ENCODE results near the gene LYZL1. TPM values are rescaled to one million over a fixed set of nuclear protein-coding genes. Genes with fewer than 3 reads are reported as not detected.

The LYZL1 gene
- total RNA-seq, 2 experiments from 2014 or later: not detected

DNA sequence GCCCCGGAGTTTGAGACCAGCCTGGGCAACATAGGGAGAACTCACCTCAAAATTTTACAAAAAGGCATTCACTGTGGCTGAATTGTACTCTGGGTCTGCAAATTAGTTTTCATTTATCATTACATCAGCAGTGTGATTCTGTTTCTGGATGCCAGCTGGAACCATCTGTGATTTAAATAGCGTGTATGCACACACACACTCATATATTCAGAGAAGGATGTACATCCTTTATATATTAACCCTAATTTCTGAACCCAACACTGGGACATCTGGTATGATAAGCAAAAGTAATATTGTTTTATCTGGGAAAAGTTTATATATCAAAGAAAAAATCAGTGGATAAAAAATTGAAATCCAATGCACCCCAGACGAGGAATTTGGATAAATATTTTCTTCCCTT is 33.8 kb upstream of the LYZL1 start:
- Histone ChIP-seq H3K27me3 (ENCODE audit: control insufficient read depth in 1 of 2, insufficient read depth in 2 of 2, low read length in 2 of 2) (peaks cover 3% of the 10 kb centered on the region in 2 experiments), H3K9me3 (ENCODE audit: control insufficient read depth in 1 of 2, insufficient read depth in 1 of 2, low read length in 2 of 2) (no peaks in the 10 kb centered on the region), H3K4me1 (ENCODE audit: insufficient read depth, low read length) (no peaks in the 10 kb centered on the region), H3K27ac (ENCODE audit: low read depth in 1 of 2, low read length in 2 of 2) (no peak overlapping the region), H3K4me3 (ENCODE audit: low read length) (no peak overlapping the region), H3K36me3 (ENCODE audit: insufficient read depth, low read length) (no peaks in the 10 kb centered on the region)
- ATAC-seq (ENCODE audit: poor library complexity): no peak
- TF ChIP-seq, protein P1, sequence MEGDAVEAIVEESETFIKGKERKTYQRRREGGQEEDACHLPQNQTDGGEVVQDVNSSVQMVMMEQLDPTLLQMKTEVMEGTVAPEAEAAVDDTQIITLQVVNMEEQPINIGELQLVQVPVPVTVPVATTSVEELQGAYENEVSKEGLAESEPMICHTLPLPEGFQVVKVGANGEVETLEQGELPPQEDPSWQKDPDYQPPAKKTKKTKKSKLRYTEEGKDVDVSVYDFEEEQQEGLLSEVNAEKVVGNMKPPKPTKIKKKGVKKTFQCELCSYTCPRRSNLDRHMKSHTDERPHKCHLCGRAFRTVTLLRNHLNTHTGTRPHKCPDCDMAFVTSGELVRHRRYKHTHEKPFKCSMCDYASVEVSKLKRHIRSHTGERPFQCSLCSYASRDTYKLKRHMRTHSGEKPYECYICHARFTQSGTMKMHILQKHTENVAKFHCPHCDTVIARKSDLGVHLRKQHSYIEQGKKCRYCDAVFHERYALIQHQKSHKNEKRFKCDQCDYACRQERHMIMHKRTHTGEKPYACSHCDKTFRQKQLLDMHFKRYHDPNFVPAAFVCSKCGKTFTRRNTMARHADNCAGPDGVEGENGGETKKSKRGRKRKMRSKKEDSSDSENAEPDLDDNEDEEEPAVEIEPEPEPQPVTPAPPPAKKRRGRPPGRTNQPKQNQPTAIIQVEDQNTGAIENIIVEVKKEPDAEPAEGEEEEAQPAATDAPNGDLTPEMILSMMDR (IDR thresholded peaks at IDR 0.05): no peak
- ChIA-PET POLR2A (no interaction called here), CTCF (no interaction called here)
- Mint-ChIP-seq H3K4me3 (no peak overlapping the region), H3K27ac (no peak overlapping the region), H3K27me3 (peaks cover 34% of the 10 kb centered on the region), H3K36me3 (ENCODE audit: low read depth) (no peaks in the 10 kb centered on the region), H3K4me1 (ENCODE audit: low read depth) (no peaks in the 10 kb centered on the region), H3K9me3 (no peaks in the 10 kb centered on the region)
- intact Hi-C loops (cut with DNase I, micrococcal nuclease): no loop called here
- DNase-seq: no peak

DNA sequence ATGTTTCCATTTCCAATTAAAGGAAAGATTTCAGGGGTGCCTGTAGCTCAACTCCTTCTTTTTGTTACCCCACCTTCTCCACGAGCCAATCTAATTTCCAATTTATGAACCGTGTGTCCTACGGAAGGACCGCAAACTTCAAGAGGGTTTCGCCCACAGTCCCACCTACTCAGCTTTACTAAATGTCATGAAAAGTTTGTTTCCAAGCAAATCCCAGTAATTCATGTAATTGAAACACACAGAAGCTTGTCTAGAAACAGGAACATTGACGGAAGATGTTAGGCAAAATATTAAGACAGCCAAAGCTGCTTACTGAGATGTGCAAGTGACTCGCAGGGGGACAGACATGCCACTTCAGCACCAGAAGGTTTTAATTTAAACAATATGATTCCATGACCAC is 32.9 kb upstream of the LYZL1 start:
- peaks cover 0 to 3% of the 10 kb centered on the region in 2 experiments for H3K27me3 ChIP-seq (ENCODE audit: control insufficient read depth in 1 of 2, insufficient read depth in 2 of 2, low read length in 2 of 2)
- Mint-ChIP-seq H3K36me3 (ENCODE audit: low read depth) (no peaks in the 10 kb centered on the region), H3K27me3 (peaks cover 28% of the 10 kb centered on the region), H3K9me3 (no peaks in the 10 kb centered on the region), H3K4me1 (ENCODE audit: low read depth) (no peaks in the 10 kb centered on the region), H3K27ac (no peak overlapping the region), H3K4me3 (no peak overlapping the region)
- H3K4me3 ChIP-seq (ENCODE audit: low read length): no peak overlapping the region
- no peaks in the 10 kb centered on the region for H3K9me3 ChIP-seq (ENCODE audit: control insufficient read depth in 1 of 2, insufficient read depth in 1 of 2, low read length in 2 of 2)
- no peak overlapping the region for H3K27ac ChIP-seq (ENCODE audit: low read depth in 1 of 2, low read length in 2 of 2)
- no peaks in the 10 kb centered on the region for H3K36me3 ChIP-seq (ENCODE audit: insufficient read depth, low read length)
- no peaks in the 10 kb centered on the region for H3K4me1 ChIP-seq (ENCODE audit: insufficient read depth, low read length)
- CTCF ChIA-PET: no interaction called here
- TF ChIP-seq, protein P1 (IDR thresholded peaks at IDR 0.05): no peak
- POLR2A ChIA-PET: no interaction called here
- intact Hi-C loops (cut with DNase I, micrococcal nuclease): no loop called here
- no peak for DNase-seq
- ATAC-seq (ENCODE audit: poor library complexity): no peak

GRCh38 chr10:29256586-29256985 is 32.3 kb upstream of the LYZL1 start:
- intact Hi-C loops (cut with DNase I, micrococcal nuclease): no loop called here
- TF ChIP-seq, protein P1 (IDR thresholded peaks at IDR 0.05): no peak
- H3K27ac ChIP-seq (ENCODE audit: low read depth in 1 of 2, low read length in 2 of 2): no peak overlapping the region
- Mint-ChIP-seq H3K27me3 (peaks cover 32% of the 10 kb centered on the region), H3K4me3 (no peak overlapping the region), H3K27ac (no peak overlapping the region), H3K4me1 (ENCODE audit: low read depth) (no peaks in the 10 kb centered on the region), H3K36me3 (ENCODE audit: low read depth) (no peaks in the 10 kb centered on the region), H3K9me3 (no peaks in the 10 kb centered on the region)
- H3K4me3 ChIP-seq (ENCODE audit: low read length): no peak overlapping the region
- H3K27me3 ChIP-seq (ENCODE audit: control insufficient read depth in 1 of 2, insufficient read depth in 2 of 2, low read length in 2 of 2): peaks cover 0 to under 1% of the 10 kb centered on the region in 2 experiments
- POLR2A ChIA-PET: no interaction called here
- ATAC-seq (ENCODE audit: poor library complexity): no peak
- no peak for DNase-seq
- H3K9me3 ChIP-seq (ENCODE audit: control insufficient read depth in 1 of 2, insufficient read depth in 1 of 2, low read length in 2 of 2): peaks cover 0 to 4% of the 10 kb centered on the region in 2 experiments
- CTCF ChIA-PET: no interaction called here
- H3K4me1 ChIP-seq (ENCODE audit: insufficient read depth, low read length): no peaks in the 10 kb centered on the region
- H3K36me3 ChIP-seq (ENCODE audit: insufficient read depth, low read length): no peaks in the 10 kb centered on the region

Data from CD4-positive, alpha-beta T cell (primary cell).